Measurements from ENCODE around the gene CCDC28B.

The CCDC28B gene

GRCh38 chr1:32194984-32195383 lies 5.4 kb upstream of the CCDC28B start:
- no peak for DNase-seq (ENCODE audit: low read depth)

- DNase-seq (ENCODE audit: low read depth) = no peak
Observed at GRCh38 chr1:32195531-32195930, 4.9 kb upstream of the CCDC28B start.

- DNase-seq (ENCODE audit: low read depth) = no peak
Observed at GRCh38 chr1:32195972-32196823, 4.2 kb upstream of the CCDC28B start.

GRCh38 chr1:32197074-32197473 lies 3.3 kb upstream of the CCDC28B start:
- no peak for DNase-seq (ENCODE audit: low read depth)

- DNase-seq (ENCODE audit: low read depth) = no peak
Observed at GRCh38 chr1:32197837-32198236, 2.6 kb upstream of the CCDC28B start.

GRCh38 chr1:32198237-32199042 lies 2.0 kb upstream of the CCDC28B start:
- DNase-seq (ENCODE audit: low read depth) = no peak

- no peak for DNase-seq (ENCODE audit: low read depth)
Observed at GRCh38 chr1:32199043-32199716, 1.2 kb upstream of the CCDC28B start.

- DNase-seq (ENCODE audit: low read depth) = no peak
Observed at GRCh38 chr1:32199717-32200072, 700 bp upstream of the CCDC28B start.

GRCh38 chr1:32201011-32201855 lies 838 bp downstream of the CCDC28B start:
- peak; percentile 69 for DNase-seq (ENCODE audit: low read depth)

- DNase-seq (ENCODE audit: low read depth) = no peak
Observed at GRCh38 chr1:32204943-32205361, 4.6 kb downstream of the CCDC28B start.

GRCh38 chr1:32205401-32206370 lies 5.3 kb downstream of the CCDC28B start, which contains the start of gene IQCC:
TSS of gene IQCC (plus strand) at chr1:32205671. CDS start at chr1:32205682, 11 bp downstream.
- peak; percentile 80 for DNase-seq (ENCODE audit: low read depth)

- no peak for DNase-seq (ENCODE audit: low read depth)
Observed at GRCh38 chr1:32208469-32208868, 8.1 kb downstream of the CCDC28B start.

GRCh38 chr1:32208891-32209328 lies 8.5 kb downstream of the CCDC28B start, which contains the start of gene DCDC2B:
TSS of gene DCDC2B (plus strand) at chr1:32209089. CDS start at chr1:32209094, 5 bp downstream.
- no peak for DNase-seq (ENCODE audit: low read depth)

- peak; percentile 48 for DNase-seq (ENCODE audit: low read depth)
Observed at GRCh38 chr1:32215629-32216480, 15.5 kb downstream of the CCDC28B start.

GRCh38 chr1:32216566-32216965 lies 16.2 kb downstream of the CCDC28B start:
- no peak for DNase-seq (ENCODE audit: low read depth)

- no peak for DNase-seq (ENCODE audit: low read depth)
Observed at GRCh38 chr1:32219022-32219421, 18.6 kb downstream of the CCDC28B start.

GRCh38 chr1:32220746-32221580 lies 20.6 kb downstream of the CCDC28B start:
- DNase-seq (ENCODE audit: low read depth) = no peak

- no peak for DNase-seq (ENCODE audit: low read depth)
Observed at GRCh38 chr1:32221581-32221979, 21.2 kb downstream of the CCDC28B start.

All from activated T-cell treated with anti-CD3 and anti-CD28 coated beads for 24 hours (primary cell).